ENCODE data around the gene TPSB2. TPM values are rescaled to one million over a fixed set of nuclear protein-coding genes. Genes with fewer than 3 reads are reported as not detected.

TPSB2 gene
- total RNA-seq, 2 donors from 2014 or later: 9.3 to 18.9 TPM

Other genes with a start within 250 kb of the TPSB2 start
- gene SOX8, start 248.4 kb downstream of the TPSB2 start, total RNA-seq: 1 to 10 TPM; 1.3 to 3.0 TPM
- gene SSTR5, start 157.4 kb downstream of the TPSB2 start, total RNA-seq: 10 to 100 TPM in 1 of 2 donors, 1 to 10 TPM in 1; 1.3 to 10.7 TPM
- gene C1QTNF8, start 133.9 kb downstream of the TPSB2 start, total RNA-seq: not detected
- gene CACNA1H, start 77.1 kb downstream of the TPSB2 start, total RNA-seq: 1 to 10 TPM; 6.0 to 7.1 TPM
- gene TPSG1, start 4.9 kb downstream of the TPSB2 start, total RNA-seq: under 1 TPM in 1 of 2 donors, not detected in 1; 0.21 TPM
- 10 to 100 TPM in 1 of 2 donors, 1 to 10 TPM in 1; 2.1 to 17.3 TPM for gene TPSAB1, start 10.5 kb upstream of the TPSB2 start, total RNA-seq
- gene TPSD1, start 25.9 kb upstream of the TPSB2 start, total RNA-seq: under 1 TPM in 1 of 2 donors, not detected in 1; 0.91 TPM
- 10 to 100 TPM; 74.3 to 80.8 TPM for gene UBE2I, start 79.5 kb upstream of the TPSB2 start, total RNA-seq
- 1 to 10 TPM in 1 of 2 donors, under 1 TPM in 1; 0.99 to 2.7 TPM for gene BAIAP3, start 103.5 kb upstream of the TPSB2 start, total RNA-seq
- gene TSR3, start 121.7 kb upstream of the TPSB2 start, total RNA-seq: 10 to 100 TPM; 44.5 to 59.1 TPM
- gene GNPTG, start 121.7 kb upstream of the TPSB2 start, total RNA-seq: 10 to 100 TPM; 44.1 to 44.3 TPM
- gene UNKL, start 184.5 kb upstream of the TPSB2 start, total RNA-seq: 10 to 100 TPM in 1 of 2 donors, 1 to 10 TPM in 1; 6.4 to 13.6 TPM
- gene UQCC4, start 190.6 kb upstream of the TPSB2 start, total RNA-seq: 10 to 100 TPM; 10.0 to 13.0 TPM
- not detected for gene PERCC1, start 200.9 kb upstream of the TPSB2 start, total RNA-seq
- gene CCDC154, start 214.4 kb upstream of the TPSB2 start, total RNA-seq: 1 to 10 TPM in 1 of 2 donors, under 1 TPM in 1; 0.68 to 1.1 TPM
- 10 to 100 TPM; 43.0 to 49.7 TPM for gene CLCN7, start 244.8 kb upstream of the TPSB2 start, total RNA-seq

All from left cardiac atrium (tissue), 2 donors.